ENCODE data around the gene RAB25.

DNA sequence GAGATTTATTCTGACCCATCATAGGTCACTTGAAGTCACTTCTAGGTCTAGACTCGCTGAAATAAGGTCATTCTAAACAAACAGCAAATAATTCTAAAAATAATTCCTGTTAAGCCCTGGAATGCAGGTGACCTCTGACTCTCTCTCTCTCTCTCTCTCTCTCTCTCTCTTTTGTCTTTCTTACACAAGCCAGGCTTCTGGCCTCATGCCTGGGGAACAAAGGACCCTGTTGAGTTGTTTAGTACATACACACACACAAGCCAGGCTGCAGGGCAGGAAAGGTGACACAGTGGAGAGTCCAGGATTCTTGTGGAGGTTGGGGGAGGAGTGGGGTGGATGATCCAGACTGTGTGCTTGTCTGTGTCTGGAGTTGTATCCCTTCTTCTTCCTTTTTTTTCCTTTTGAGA lies 25.3 kb downstream of the RAB25 start:
- TF ChIP-seq EP300 (IDR thresholded peaks at IDR 0.05) (no peak), POLR2A (IDR thresholded peaks at IDR 0.05) (no peak)
- TF ChIP-seq, protein P1, sequence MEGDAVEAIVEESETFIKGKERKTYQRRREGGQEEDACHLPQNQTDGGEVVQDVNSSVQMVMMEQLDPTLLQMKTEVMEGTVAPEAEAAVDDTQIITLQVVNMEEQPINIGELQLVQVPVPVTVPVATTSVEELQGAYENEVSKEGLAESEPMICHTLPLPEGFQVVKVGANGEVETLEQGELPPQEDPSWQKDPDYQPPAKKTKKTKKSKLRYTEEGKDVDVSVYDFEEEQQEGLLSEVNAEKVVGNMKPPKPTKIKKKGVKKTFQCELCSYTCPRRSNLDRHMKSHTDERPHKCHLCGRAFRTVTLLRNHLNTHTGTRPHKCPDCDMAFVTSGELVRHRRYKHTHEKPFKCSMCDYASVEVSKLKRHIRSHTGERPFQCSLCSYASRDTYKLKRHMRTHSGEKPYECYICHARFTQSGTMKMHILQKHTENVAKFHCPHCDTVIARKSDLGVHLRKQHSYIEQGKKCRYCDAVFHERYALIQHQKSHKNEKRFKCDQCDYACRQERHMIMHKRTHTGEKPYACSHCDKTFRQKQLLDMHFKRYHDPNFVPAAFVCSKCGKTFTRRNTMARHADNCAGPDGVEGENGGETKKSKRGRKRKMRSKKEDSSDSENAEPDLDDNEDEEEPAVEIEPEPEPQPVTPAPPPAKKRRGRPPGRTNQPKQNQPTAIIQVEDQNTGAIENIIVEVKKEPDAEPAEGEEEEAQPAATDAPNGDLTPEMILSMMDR (IDR thresholded peaks at IDR 0.05): no peak

Data from tibial nerve (tissue), 4 donors.